RWPE2 (cell line): ENCODE results near the gene TLR3.
"Not testable (repeated sequence)": the region's sequence is repeated elsewhere in the genome, so short reads cannot be mapped to it uniquely, and the experiment has no call there.

Experiments
- ATAC-seq: fragments of 200-7000 bp; cut with Tn5 transposase; 3 replicates; pipeline ENCODE4 v1.9.1; 2021; ENCODE audit warnings: low read depth
- DNase-seq: peaks from one replicate; pipeline ENCODE4 v3.0.0-alpha.2; 2020; ENCODE audit warnings: low spot score
- H3K27ac ChIP-seq: fragments of 450-650 bp; 2 replicates; pipeline ENCODE4 v1.5.1; 2017; ENCODE audit warnings: mild to moderate bottlenecking; ENCODE audit not compliant: poor library complexity, severe bottlenecking
- H3K27me3 ChIP-seq: fragments of 250-450 bp; sonication (Bioruptor Pico); 2 replicates; pipeline ENCODE4 v1.5.1; 2021; ENCODE audit warnings: mild to moderate bottlenecking, moderate library complexity; ENCODE audit not compliant: insufficient read depth, poor library complexity, severe bottlenecking
- H3K36me3 ChIP-seq: fragments of 250-450 bp; sonication (Bioruptor Pico); 2 replicates; pipeline ENCODE4 v1.5.1; 2020; ENCODE audit warnings: low read depth, mild to moderate bottlenecking, moderate library complexity
- H3K4me1 ChIP-seq: fragments of 250-450 bp; sonication (Bioruptor Pico); 2 replicates; pipeline ENCODE4 v1.5.1; 2021; ENCODE audit warnings: mild to moderate bottlenecking, moderate library complexity; ENCODE audit not compliant: insufficient read depth, poor library complexity, severe bottlenecking
- H3K4me3 ChIP-seq: fragments of 250-450 bp; sonication (Bioruptor Pico); 2 replicates; pipeline ENCODE4 v1.5.1; 2021; ENCODE audit warnings: mild to moderate bottlenecking, moderate library complexity; ENCODE audit not compliant: severe bottlenecking
- H3K9me3 ChIP-seq: fragments of 250-450 bp; sonication (Bioruptor Pico); 2 replicates; pipeline ENCODE4 v1.5.1; 2021; ENCODE audit warnings: mild to moderate bottlenecking, moderate library complexity; ENCODE audit not compliant: severe bottlenecking
- CTCF ChIP-seq: fragments of 450-650 bp; IDR thresholded peaks from one replicate; pipeline ENCODE4 v1.5.1; 2017; ENCODE audit warnings: mild to moderate bottlenecking, moderate library complexity; ENCODE audit not compliant: poor library complexity, severe bottlenecking

Gene TLR3

GRCh38 chr4:186029571-186030398 lies 39.2 kb upstream of the TLR3 start:
- ATAC-seq (no peak), DNase-seq (no peak)
- TF ChIP-seq CTCF = no peak
- Histone ChIP-seq H3K9me3 (no peaks in the 10 kb centered on the region), H3K27ac (no peak overlapping the region), H3K36me3 (no peaks in the 10 kb centered on the region), H3K4me3 (no peak overlapping the region), H3K27me3 (no peaks in the 10 kb centered on the region), H3K4me1 (peaks cover 2% of the 10 kb centered on the region)

GRCh38 chr4:186030399-186030775 lies 38.6 kb upstream of the TLR3 start:
- TF ChIP-seq CTCF = no peak
- Histone ChIP-seq H3K4me3 (no peak overlapping the region), H3K9me3 (no peaks in the 10 kb centered on the region), H3K4me1 (peaks cover 2% of the 10 kb centered on the region), H3K27ac (no peak overlapping the region), H3K27me3 (no peaks in the 10 kb centered on the region), H3K36me3 (no peaks in the 10 kb centered on the region)
- DNase-seq = no peak
- no peak for ATAC-seq

- H3K27ac ChIP-seq = no peak overlapping the region
- peaks cover 2% of the 10 kb centered on the region for H3K4me1 ChIP-seq
- no peak overlapping the region for H3K4me3 ChIP-seq
- H3K27me3 ChIP-seq = no peaks in the 10 kb centered on the region
- no peaks in the 10 kb centered on the region for H3K9me3 ChIP-seq
- ATAC-seq (no peak), DNase-seq (no peak)
- no peaks in the 10 kb centered on the region for H3K36me3 ChIP-seq
- no peak for TF ChIP-seq CTCF
These were observed 38.2 kb upstream of the TLR3 start for GRCh38 chr4:186030795-186031194.

- ATAC-seq = no peak
- H3K36me3 ChIP-seq = no peaks in the 10 kb centered on the region
- no peaks in the 10 kb centered on the region for H3K9me3 ChIP-seq
- peaks cover 2% of the 10 kb centered on the region for H3K4me1 ChIP-seq
- TF ChIP-seq CTCF = peak; percentile 10
- no peaks in the 10 kb centered on the region for H3K27me3 ChIP-seq
- no peak overlapping the region for H3K4me3 ChIP-seq
- no peak overlapping the region for H3K27ac ChIP-seq
- DNase-seq = no peak
These were observed 36.7 kb upstream of the TLR3 start for GRCh38 chr4:186032259-186032658.

- no peaks in the 10 kb centered on the region for H3K9me3 ChIP-seq
- H3K4me3 ChIP-seq = no peak overlapping the region
- TF ChIP-seq CTCF = no peak
- H3K36me3 ChIP-seq = no peaks in the 10 kb centered on the region
- no peaks in the 10 kb centered on the region for H3K27me3 ChIP-seq
- peaks cover 2% of the 10 kb centered on the region for H3K4me1 ChIP-seq
- no peak overlapping the region for H3K27ac ChIP-seq
- ATAC-seq (no peak), DNase-seq (no peak)
These were observed 35.9 kb upstream of the TLR3 start for GRCh38 chr4:186033027-186033426.

- not testable (repeated sequence) for H3K4me1 ChIP-seq, H3K36me3 ChIP-seq, ATAC-seq, H3K9me3 ChIP-seq, DNase-seq, H3K27ac ChIP-seq, H3K27me3 ChIP-seq, H3K4me3 ChIP-seq
These were observed 34.3 kb upstream of the TLR3 start for GRCh38 chr4:186034613-186035012.
